22Rv1 (cell line): ENCODE data around the gene GPR25.

Source experiments
- H3K27ac ChIP-seq: fragments of 450-650 bp; 2 replicates; pipeline ENCODE4 v1.5.1; 2017
- ZFX ChIP-seq: fragments of 450-650 bp; IDR thresholded peaks from 2 replicates; pipeline ENCODE4 v1.6.1; 2017; ENCODE audit warnings: antibody characterized with exemption, borderline replicate concordance
- TF ChIP-seq, protein P1 (sequence below): fragments of 450-650 bp; IDR thresholded peaks from 2 replicates; pipeline ENCODE4 v1.5.1; 2017; ENCODE audit warnings: mild to moderate bottlenecking

Gene GPR25

DNA sequence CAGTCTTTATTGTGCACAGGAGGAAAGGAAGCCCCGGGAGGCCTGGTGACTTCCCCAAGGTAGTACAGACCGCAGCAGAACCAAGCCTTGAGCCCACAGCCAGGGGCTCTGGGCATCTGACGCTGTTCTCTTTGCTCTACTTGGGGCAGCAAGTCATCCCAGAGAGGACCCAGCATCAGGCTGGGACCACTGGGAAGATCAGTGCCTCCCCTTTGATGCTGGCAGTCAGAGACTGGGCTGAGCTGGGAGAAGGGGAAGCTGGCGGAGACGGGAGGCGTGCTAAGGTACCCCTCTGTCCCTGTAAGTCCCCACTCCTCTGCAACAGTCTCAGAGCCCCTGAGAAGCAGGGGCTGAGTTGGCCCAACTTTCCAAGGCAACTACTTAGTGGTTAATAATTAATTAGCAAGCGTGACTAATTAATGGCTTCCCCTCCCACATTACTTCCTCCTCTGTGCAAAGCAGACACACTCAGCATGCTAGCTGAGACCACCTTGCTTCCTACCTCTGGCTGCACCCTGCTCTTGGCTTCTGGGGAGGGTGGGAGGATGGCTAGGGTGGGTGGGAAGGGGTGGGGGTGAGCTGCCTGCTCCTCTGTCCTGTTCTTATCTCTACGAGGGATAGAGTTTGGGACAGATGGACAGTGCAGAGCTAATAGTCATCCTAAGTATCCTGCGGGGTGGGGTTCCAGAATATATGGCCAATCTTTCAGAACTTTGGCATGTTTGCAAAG, 23.2 kb downstream of the GPR25 start:
- peak overlapping the region; percentile 83 for H3K27ac ChIP-seq

DNA sequence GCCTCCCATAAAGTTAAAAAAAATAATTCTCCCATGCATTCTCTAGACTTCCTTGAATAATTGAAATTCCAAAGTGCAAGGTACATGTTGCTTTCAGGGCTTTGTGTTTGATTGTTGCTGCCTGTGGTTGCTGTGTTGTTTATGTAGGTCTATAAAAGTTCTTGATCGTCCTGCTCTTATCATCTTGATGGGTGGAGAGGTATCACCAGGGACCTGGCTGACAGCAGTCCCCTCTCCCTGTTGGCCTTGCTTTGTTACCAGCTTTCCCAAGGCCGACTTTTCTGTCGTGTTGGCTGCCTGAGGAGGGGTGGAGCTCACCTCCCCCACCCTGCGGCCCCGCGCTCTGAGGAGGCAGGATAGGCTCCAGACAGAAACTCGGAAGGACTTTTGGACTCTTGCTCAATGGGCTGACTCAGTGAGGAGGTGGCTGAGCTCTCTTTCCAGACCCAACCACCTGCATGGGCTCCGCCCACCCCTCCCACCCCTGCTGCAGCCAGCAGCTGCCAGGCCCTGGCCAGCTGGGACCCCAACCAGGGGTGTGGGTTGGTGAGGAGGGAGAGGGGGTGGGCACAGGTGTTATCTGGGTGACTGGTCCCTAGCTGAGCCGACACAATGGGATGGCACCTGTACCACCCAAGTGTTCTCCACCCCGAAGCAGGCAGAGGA, 23.9 kb downstream of the GPR25 start:
- H3K27ac ChIP-seq: peak overlapping the region; percentile 83
- no peak for TF ChIP-seq ZFX
- TF ChIP-seq, protein P1, sequence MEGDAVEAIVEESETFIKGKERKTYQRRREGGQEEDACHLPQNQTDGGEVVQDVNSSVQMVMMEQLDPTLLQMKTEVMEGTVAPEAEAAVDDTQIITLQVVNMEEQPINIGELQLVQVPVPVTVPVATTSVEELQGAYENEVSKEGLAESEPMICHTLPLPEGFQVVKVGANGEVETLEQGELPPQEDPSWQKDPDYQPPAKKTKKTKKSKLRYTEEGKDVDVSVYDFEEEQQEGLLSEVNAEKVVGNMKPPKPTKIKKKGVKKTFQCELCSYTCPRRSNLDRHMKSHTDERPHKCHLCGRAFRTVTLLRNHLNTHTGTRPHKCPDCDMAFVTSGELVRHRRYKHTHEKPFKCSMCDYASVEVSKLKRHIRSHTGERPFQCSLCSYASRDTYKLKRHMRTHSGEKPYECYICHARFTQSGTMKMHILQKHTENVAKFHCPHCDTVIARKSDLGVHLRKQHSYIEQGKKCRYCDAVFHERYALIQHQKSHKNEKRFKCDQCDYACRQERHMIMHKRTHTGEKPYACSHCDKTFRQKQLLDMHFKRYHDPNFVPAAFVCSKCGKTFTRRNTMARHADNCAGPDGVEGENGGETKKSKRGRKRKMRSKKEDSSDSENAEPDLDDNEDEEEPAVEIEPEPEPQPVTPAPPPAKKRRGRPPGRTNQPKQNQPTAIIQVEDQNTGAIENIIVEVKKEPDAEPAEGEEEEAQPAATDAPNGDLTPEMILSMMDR: no peak

More for the DNA sequence above, 23.2 kb downstream of the GPR25 start:
- TF ChIP-seq, protein P1: no peak
- no peak for TF ChIP-seq ZFX

DNA sequence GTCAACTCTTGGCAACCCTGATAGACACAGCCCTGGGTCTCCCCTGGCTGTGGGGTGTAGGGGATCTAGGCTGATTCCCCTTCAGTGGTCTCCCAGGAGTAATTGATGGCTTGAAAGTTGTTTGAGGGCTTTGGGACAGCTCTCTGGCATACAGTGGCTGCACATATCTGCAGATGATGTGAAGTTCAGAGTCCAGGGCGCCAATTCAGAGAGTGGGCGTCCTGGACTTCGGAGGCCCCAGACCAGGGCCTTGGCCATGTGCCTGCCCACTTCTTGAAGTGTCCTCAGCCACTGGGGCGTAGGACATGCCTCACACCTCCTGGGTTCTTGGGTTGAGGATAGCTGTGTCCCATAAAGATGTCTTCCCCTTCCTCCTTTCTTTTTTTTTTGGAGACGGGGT, 24.5 kb downstream of the GPR25 start:
- TF ChIP-seq ZFX: no peak
- TF ChIP-seq, protein P1: no peak
- peak overlapping the region; percentile 83 for H3K27ac ChIP-seq

DNA sequence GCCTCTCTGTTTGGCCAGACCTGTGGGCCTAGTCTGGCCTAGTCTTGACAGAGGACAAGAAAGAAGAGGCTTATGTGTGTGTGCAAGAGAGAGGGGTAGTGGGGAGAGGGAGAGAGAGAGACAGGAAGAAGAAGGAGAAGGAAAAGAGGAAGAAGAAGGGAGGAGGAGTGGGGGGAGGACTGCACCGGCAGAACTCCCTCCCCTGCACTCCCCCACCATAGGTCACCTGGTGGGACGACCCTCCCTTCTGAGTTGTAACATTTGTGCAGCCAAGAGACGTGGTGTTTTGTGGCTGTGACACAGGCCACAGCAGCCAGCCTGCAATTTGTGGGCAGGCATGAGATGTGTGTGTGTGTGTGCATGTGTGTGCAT, 26.2 kb downstream of the GPR25 start:
- peak overlapping the region; percentile 15; the same call in 1 of the 2 replicates for H3K27ac ChIP-seq
- TF ChIP-seq ZFX: no peak
- TF ChIP-seq, protein P1: no peak

DNA sequence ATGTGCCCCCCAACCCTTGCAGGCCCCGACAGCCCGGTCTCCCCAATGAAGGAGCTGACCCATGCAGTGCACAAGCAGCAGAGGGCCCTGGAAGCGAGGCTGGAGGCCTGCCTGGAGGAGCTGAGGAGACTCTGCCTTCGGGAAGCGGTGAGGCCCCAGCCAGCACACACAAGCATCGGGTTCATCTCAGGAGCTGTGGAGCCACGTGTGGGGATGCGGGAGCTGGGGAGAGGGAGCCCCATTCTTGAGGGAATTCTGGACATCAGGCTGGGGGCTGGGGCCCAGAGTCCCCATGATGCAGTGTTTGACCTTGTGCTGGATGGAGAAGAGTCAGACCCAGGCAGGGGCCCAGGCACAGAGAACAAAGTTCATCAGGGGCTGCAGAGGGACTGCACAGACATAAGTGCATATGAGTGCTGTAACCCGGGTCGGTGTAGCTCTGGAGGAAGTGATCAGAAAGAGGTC, 26.7 kb downstream of the GPR25 start:
- no peak overlapping the region for H3K27ac ChIP-seq
- TF ChIP-seq, protein P1: no peak
- TF ChIP-seq ZFX: no peak

DNA sequence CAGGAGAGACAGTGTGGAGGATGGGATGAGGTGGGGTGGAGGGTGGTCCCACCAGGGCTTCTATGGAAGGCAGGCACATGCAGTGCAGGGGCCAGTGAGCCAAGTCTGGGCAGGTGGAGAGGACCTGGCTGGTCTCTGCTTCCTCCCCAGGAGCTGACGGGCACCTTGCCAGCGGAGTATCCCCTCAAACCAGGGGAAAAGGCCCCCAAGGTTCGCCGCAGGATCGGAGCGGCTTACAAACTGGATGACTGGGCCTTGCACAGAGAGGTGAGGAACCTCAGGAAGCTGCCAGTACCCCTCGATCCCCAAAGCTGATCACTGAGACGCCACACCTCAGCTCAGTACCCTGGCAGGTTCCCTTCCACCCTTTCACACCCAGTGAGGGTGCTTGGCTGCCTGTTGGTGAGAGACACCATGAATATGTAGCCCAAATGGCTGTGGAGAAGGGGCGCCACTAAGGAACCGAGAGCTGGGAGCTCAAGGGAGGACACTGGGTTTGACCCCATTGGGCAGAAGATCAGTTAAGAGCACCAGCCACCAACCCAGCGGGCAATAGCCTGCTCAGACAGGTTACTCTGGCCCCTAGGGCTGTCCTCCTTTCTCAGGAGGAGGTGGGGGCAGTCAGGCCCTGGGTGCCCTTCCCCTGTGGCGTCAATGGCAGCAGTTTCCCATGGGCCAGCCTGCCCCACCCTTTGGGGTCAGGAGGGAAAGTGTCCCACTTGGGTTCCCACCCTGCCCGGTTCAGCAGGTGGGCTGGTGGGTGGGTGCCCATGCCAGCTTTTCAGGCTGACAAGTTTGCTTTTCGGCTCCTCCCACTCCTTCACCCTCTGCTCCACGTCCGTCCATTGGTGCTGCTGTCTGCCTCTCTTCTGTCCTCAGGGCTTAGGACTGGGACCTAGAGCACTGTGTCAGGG, 27.4 kb downstream of the GPR25 start:
- TF ChIP-seq, protein P1: no peak
- TF ChIP-seq ZFX: no peak
- no peak overlapping the region for H3K27ac ChIP-seq
